ENCODE measurements around the gene NR2C2. TPM values are rescaled to one million over a fixed set of nuclear protein-coding genes. Genes with fewer than 3 reads are reported as not detected.

The NR2C2 gene
- total RNA-seq, 2 donors from 2014 or later = 54.4 to 60.8 TPM

- H3K27me3 ChIP-seq (ENCODE audit: control insufficient read depth, insufficient read depth, low read length, poor library complexity, severe bottlenecking) = no peaks in the 10 kb centered on the region
- Mint-ChIP-seq H3K4me1 (peaks cover 9% of the 10 kb centered on the region), H3K36me3 (ENCODE audit: low read depth) (peaks cover 87% of the 10 kb centered on the region), H3K9me3 (no peaks in the 10 kb centered on the region), H3K4me3 (no peak overlapping the region), H3K27ac (no peak overlapping the region), H3K27me3 (ENCODE audit: insufficient read depth) (no peaks in the 10 kb centered on the region)
- no peak overlapping the region for H3K27ac ChIP-seq (ENCODE audit: low read depth, low read length)
- no peak for DNase-seq
- peaks cover 8% of the 10 kb centered on the region for H3K4me1 ChIP-seq (ENCODE audit: control insufficient read depth, insufficient read depth, low read length)
- WGBS, 2 experiments (ENCODE audit: insufficient coverage in 1 of 2, insufficient read length in 1 of 2) = 100% methylated on average over 1 to 3 of the region's 3 CpGs
- H3K9me3 ChIP-seq (ENCODE audit: control insufficient read depth, low read length) = no peaks in the 10 kb centered on the region
- H3K4me3 ChIP-seq (ENCODE audit: low read length) = no peak overlapping the region
- TF ChIP-seq CTCF (conservative IDR thresholded peaks at IDR 0.05) = no peak
- peaks cover 87% of the 10 kb centered on the region for H3K36me3 ChIP-seq (ENCODE audit: control insufficient read depth, insufficient read depth, low read length)
- H3K9ac ChIP-seq (ENCODE audit: extremely low read depth, low read length, poor library complexity, severe bottlenecking) = no peak overlapping the region
These were observed 95.6 kb downstream of the NR2C2 start for GRCh38 chr3:15042936-15043335.

DNA sequence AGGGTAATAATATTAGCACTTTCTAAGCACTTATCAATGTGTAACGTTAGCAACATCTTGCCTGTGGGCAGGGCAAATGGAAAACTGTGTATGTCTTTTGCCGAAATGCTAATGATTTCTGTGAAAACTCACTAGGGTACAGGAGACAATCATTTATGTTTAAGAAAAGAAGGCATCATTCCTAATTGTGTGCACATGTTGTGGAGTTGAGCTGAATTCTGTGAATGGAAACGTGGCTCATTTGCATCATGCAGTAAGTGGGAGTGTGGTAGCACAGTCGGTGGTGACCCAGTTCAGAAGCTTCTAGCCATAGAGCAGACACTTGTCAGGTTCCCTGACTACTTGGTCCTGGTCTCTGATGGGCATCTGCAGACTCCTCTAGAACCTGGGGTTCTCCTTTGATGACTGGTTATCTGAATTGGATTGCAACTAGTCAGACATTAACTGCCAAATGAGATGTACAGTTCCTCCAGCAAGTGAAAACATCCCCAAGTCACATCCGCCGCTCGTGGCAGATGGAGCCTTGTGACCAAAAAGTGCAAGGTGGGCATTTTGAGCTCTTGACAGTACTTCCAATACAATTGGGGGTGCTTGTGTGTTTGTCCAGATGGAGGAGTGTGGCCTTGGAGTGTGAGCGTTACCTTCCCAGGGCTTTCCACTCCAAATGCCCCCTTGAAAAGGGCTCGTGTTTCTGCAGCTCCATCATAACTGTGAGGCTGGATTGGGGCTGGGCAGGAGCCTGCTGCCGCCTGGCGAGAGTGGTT, 96.2 kb downstream of the NR2C2 start:
- peaks cover 84% of the 10 kb centered on the region for H3K36me3 Mint-ChIP-seq (ENCODE audit: low read depth)
- peaks cover 4% of the 10 kb centered on the region for H3K4me1 ChIP-seq (ENCODE audit: control insufficient read depth, insufficient read depth, low read length)
- no peak overlapping the region for H3K27ac Mint-ChIP-seq
- peaks cover 87% of the 10 kb centered on the region for H3K36me3 ChIP-seq (ENCODE audit: control insufficient read depth, insufficient read depth, low read length)
- no peak overlapping the region for H3K27ac ChIP-seq (ENCODE audit: low read depth, low read length)
- no peaks in the 10 kb centered on the region for H3K27me3 Mint-ChIP-seq (ENCODE audit: insufficient read depth)
- H3K9me3 ChIP-seq (ENCODE audit: control insufficient read depth, low read length) = no peaks in the 10 kb centered on the region
- no peaks in the 10 kb centered on the region for H3K27me3 ChIP-seq (ENCODE audit: control insufficient read depth, insufficient read depth, low read length, poor library complexity, severe bottlenecking)
- H3K9me3 Mint-ChIP-seq = no peaks in the 10 kb centered on the region
- H3K4me3 ChIP-seq (ENCODE audit: low read length) = no peak overlapping the region
- WGBS, 2 experiments (ENCODE audit: insufficient coverage in 1 of 2, insufficient read length in 1 of 2) = 94 to 98% methylated on average over 9 to 11 of the region's 11 CpGs
- TF ChIP-seq CTCF (conservative IDR thresholded peaks at IDR 0.05) = no peak
- peaks cover 4% of the 10 kb centered on the region for H3K4me1 Mint-ChIP-seq
- no peak for DNase-seq
- H3K9ac ChIP-seq (ENCODE audit: extremely low read depth, low read length, poor library complexity, severe bottlenecking) = no peak overlapping the region
- no peak overlapping the region for H3K4me3 Mint-ChIP-seq

DNA sequence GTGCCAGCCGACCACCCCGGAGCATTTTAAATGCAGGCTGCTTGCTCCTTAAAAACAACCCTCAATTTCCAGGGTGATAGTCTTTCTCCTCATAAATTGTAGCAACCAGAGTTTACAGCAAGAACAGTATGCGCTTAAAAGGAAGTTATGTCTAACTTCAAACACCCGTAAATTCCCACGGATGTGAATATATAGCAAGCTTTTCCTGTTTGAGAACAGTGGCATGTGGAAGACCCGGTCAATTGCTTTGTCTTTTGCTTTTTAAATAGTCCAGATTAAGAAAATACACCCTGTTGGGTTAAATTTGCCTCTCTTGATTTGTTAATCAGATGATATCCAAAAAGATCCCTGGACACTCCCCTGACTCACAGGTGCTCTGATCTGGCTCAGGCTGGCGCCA, 96.9 kb downstream of the NR2C2 start:
- peak overlapping the region; percentile 80 for H3K27ac Mint-ChIP-seq
- H3K9me3 ChIP-seq (ENCODE audit: control insufficient read depth, low read length) = no peaks in the 10 kb centered on the region
- DNase-seq = no peak
- TF ChIP-seq CTCF (conservative IDR thresholded peaks at IDR 0.05) = no peak
- no peak overlapping the region for H3K4me3 ChIP-seq (ENCODE audit: low read length)
- no peak overlapping the region for H3K27ac ChIP-seq (ENCODE audit: low read depth, low read length)
- H3K27me3 Mint-ChIP-seq (ENCODE audit: insufficient read depth) = no peaks in the 10 kb centered on the region
- H3K9ac ChIP-seq (ENCODE audit: extremely low read depth, low read length, poor library complexity, severe bottlenecking) = no peak overlapping the region
- peaks cover 94% of the 10 kb centered on the region for H3K36me3 ChIP-seq (ENCODE audit: control insufficient read depth, insufficient read depth, low read length)
- 96 to 98% methylated on average over 7 of the region's 7 CpGs for WGBS, 2 experiments (ENCODE audit: insufficient coverage in 1 of 2, insufficient read length in 1 of 2)
- no peaks in the 10 kb centered on the region for H3K4me1 ChIP-seq (ENCODE audit: control insufficient read depth, insufficient read depth, low read length)
- no peaks in the 10 kb centered on the region for H3K9me3 Mint-ChIP-seq
- H3K4me3 Mint-ChIP-seq = no peak overlapping the region
- H3K4me1 Mint-ChIP-seq = no peaks in the 10 kb centered on the region
- peaks cover 80% of the 10 kb centered on the region for H3K36me3 Mint-ChIP-seq (ENCODE audit: low read depth)
- H3K27me3 ChIP-seq (ENCODE audit: control insufficient read depth, insufficient read depth, low read length, poor library complexity, severe bottlenecking) = no peaks in the 10 kb centered on the region

Data from endodermal cell (in vitro differentiated cells).